Sigmoid colon (tissue), 3 donors: ENCODE results near the gene HUS1B.

Experiments used
- CTCF ChIP-seq, 4 experiments: fragments of 450-650 bp in 3 of 4; fragments of 200-600 bp in 1 of 4; IDR thresholded peaks; one replicate each; pipeline ENCODE4 v1.5.1; 2016 to 2019; ENCODE audit warnings: antibody characterized with exemption in 4 of 4, mild to moderate bottlenecking in 3 of 4, moderate library complexity in 2 of 4
- POLR2A ChIP-seq, 2 donors: fragments of 450-650 bp; IDR thresholded peaks; one replicate each; pipeline ENCODE4 v1.6.1; 2016; ENCODE audit warnings: antibody characterized with exemption in 2 of 2, mild to moderate bottlenecking in 2 of 2, moderate library complexity in 2 of 2

GRCh38 chr6:692356-692851 lies 35.5 kb upstream of the HUS1B start:
- no peak for TF ChIP-seq POLR2A (IDR thresholded peaks at IDR 0.05)
- no peak for TF ChIP-seq CTCF (IDR thresholded peaks at IDR 0.05)
